ENCODE data around the gene ZDHHC14.

ZDHHC14 gene

GRCh38 chr6:157374889-157375443, 6.0 kb upstream of the ZDHHC14 start:
- no peak overlapping the region for H3K9ac ChIP-seq (ENCODE audit: low read length)
- H3K79me2 ChIP-seq (ENCODE audit: low read length), result no peaks in the 10 kb centered on the region
- no peak for DNase-seq
- peaks cover 21% of the 10 kb centered on the region for H3K27me3 ChIP-seq (replicated peaks; ENCODE audit: insufficient read depth, low read length)
- H3K4me3 ChIP-seq (ENCODE audit: low read length), result no peak overlapping the region
- no peaks in the 10 kb centered on the region for H3K36me3 ChIP-seq (replicated peaks; ENCODE audit: insufficient read depth, low read length)
- H3K4me2 ChIP-seq (ENCODE audit: low read depth, low read length), result no peak overlapping the region
- H3K9me2 ChIP-seq (replicated peaks; ENCODE audit: insufficient read depth, low read length), result no peaks in the 10 kb centered on the region
- H4K20me1 ChIP-seq (ENCODE audit: insufficient read depth, low read length), result no peaks in the 10 kb centered on the region
- no peak overlapping the region for H2AFZ ChIP-seq (ENCODE audit: low read length)
- H3K27ac ChIP-seq (ENCODE audit: low read length), result no peak overlapping the region
- peaks cover 11% of the 10 kb centered on the region for H3F3A ChIP-seq (ENCODE audit: insufficient read depth, low read length)
- TF ChIP-seq EZH2phosphoT487 (IDR thresholded peaks at IDR 0.05; ENCODE audit: low read length), result no peak
- TF ChIP-seq EZH2 (optimal IDR thresholded peaks at IDR 0.05; ENCODE audit: low read depth, low read length), result no peak
- TF ChIP-seq CTCF (IDR thresholded peaks at IDR 0.05; ENCODE audit: low read length), result no peak
- no peaks in the 10 kb centered on the region for H3K9me3 ChIP-seq (replicated peaks; ENCODE audit: insufficient read depth, low read length)
- H3K4me1 ChIP-seq (ENCODE audit: low read length), result peaks cover 26% of the 10 kb centered on the region

- TF ChIP-seq EZH2phosphoT487 (IDR thresholded peaks at IDR 0.05; ENCODE audit: low read length) (no peak), EZH2 (optimal IDR thresholded peaks at IDR 0.05; ENCODE audit: low read depth, low read length) (no peak), CTCF (IDR thresholded peaks at IDR 0.05; ENCODE audit: low read length) (no peak)
- DNase-seq, result no peak
- H3K27me3 ChIP-seq (replicated peaks; ENCODE audit: insufficient read depth, low read length), result peaks cover 19% of the 10 kb centered on the region
- H2AFZ ChIP-seq (ENCODE audit: low read length), result no peak overlapping the region
- no peak overlapping the region for H3K4me3 ChIP-seq (ENCODE audit: low read length)
- no peaks in the 10 kb centered on the region for H3K9me3 ChIP-seq (replicated peaks; ENCODE audit: insufficient read depth, low read length)
- H3K9ac ChIP-seq (ENCODE audit: low read length), result no peak overlapping the region
- no peaks in the 10 kb centered on the region for H4K20me1 ChIP-seq (ENCODE audit: insufficient read depth, low read length)
- peaks cover 24% of the 10 kb centered on the region for H3K4me1 ChIP-seq (ENCODE audit: low read length)
- no peaks in the 10 kb centered on the region for H3K9me2 ChIP-seq (replicated peaks; ENCODE audit: insufficient read depth, low read length)
- H3K79me2 ChIP-seq (ENCODE audit: low read length), result no peaks in the 10 kb centered on the region
- H3K36me3 ChIP-seq (replicated peaks; ENCODE audit: insufficient read depth, low read length), result no peaks in the 10 kb centered on the region
- H3F3A ChIP-seq (ENCODE audit: insufficient read depth, low read length), result peaks cover 9% of the 10 kb centered on the region
- peak overlapping the region; percentile 80; the same call in 1 of the 2 replicates for H3K27ac ChIP-seq (ENCODE audit: low read length)
- no peak overlapping the region for H3K4me2 ChIP-seq (ENCODE audit: low read depth, low read length)
These were observed 4.7 kb upstream of the ZDHHC14 start for GRCh38 chr6:157376241-157376640.

GRCh38 chr6:157376706-157377230, 4.2 kb upstream of the ZDHHC14 start:
- H3K9ac ChIP-seq (ENCODE audit: low read length), result peak overlapping the region; percentile 33; the same call in 1 of the 2 replicates
- peak overlapping the region; percentile 43 for H3K4me2 ChIP-seq (ENCODE audit: low read depth, low read length)
- no peaks in the 10 kb centered on the region for H3K9me2 ChIP-seq (replicated peaks; ENCODE audit: insufficient read depth, low read length)
- peaks cover 9% of the 10 kb centered on the region for H3F3A ChIP-seq (ENCODE audit: insufficient read depth, low read length)
- peaks cover 24% of the 10 kb centered on the region for H3K4me1 ChIP-seq (ENCODE audit: low read length)
- DNase-seq, result peak; percentile 63
- no peak overlapping the region for H3K4me3 ChIP-seq (ENCODE audit: low read length)
- no peak for TF ChIP-seq CTCF (IDR thresholded peaks at IDR 0.05; ENCODE audit: low read length)
- TF ChIP-seq EZH2phosphoT487 (IDR thresholded peaks at IDR 0.05; ENCODE audit: low read length), result no peak
- TF ChIP-seq EZH2 (optimal IDR thresholded peaks at IDR 0.05; ENCODE audit: low read depth, low read length), result no peak
- no peaks in the 10 kb centered on the region for H4K20me1 ChIP-seq (ENCODE audit: insufficient read depth, low read length)
- no peak overlapping the region for H2AFZ ChIP-seq (ENCODE audit: low read length)
- H3K27ac ChIP-seq (ENCODE audit: low read length), result peak overlapping the region; percentile 80
- H3K36me3 ChIP-seq (replicated peaks; ENCODE audit: insufficient read depth, low read length), result no peaks in the 10 kb centered on the region
- no peaks in the 10 kb centered on the region for H3K9me3 ChIP-seq (replicated peaks; ENCODE audit: insufficient read depth, low read length)
- no peaks in the 10 kb centered on the region for H3K79me2 ChIP-seq (ENCODE audit: low read length)
- peaks cover 13% of the 10 kb centered on the region for H3K27me3 ChIP-seq (replicated peaks; ENCODE audit: insufficient read depth, low read length)
